Suprapubic skin (tissue), 4 donors: ENCODE results near the gene LCE3E.
"Not testable (repeated sequence)": the region's sequence is repeated elsewhere in the genome, so short reads cannot be mapped to it uniquely, and the experiment has no call there.

ENCODE experiments used
- POLR2A ChIP-seq, 2 donors: fragments of 450-650 bp; IDR thresholded peaks; one replicate each; pipeline ENCODE4 v1.6.1; 2017; ENCODE audit warnings: antibody characterized with exemption in 2 of 2, mild to moderate bottlenecking in 2 of 2, moderate library complexity in 2 of 2
- POLR2AphosphoS5 ChIP-seq, 3 donors: sonication (generic); formaldehyde crosslinking; IDR thresholded peaks; one replicate each; pipeline ENCODE4 v1.6.1; 2017; ENCODE audit warnings: antibody characterized with exemption in 3 of 3
- TF ChIP-seq, protein P1 (sequence below), 2 donors: fragments of 200-600 bp in 1 of 2; fragments of 450-650 bp in 1 of 2; sonication (generic) in 1 of 2; IDR thresholded peaks; one replicate each; pipeline ENCODE4 v1.5.1; 2016 to 2019; ENCODE audit warnings: antibody characterized with exemption in 2 of 2, mild to moderate bottlenecking in 1 of 2, moderate library complexity in 1 of 2

DNA sequence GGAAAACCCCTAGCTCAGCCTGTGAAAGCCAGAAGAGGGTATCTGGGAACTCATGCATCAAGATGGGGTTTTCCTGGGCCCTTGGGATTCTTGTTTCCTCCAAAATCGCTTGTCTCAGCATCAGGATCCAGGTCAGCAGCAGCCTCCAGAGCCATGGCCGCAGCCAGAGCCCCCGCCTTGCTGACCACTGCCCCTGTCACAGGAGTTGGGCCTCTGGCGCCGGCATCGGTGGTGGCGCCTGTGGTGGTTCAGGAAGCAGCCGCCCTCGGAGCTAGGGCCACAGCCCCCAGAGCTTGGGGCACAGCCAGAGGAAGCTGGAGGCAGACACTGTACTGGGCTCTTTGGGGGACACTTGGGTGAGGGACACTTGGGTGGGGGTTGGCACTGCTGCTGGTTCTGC, 12.9 kb upstream of the LCE3E start:
- TF ChIP-seq POLR2AphosphoS5, POLR2A (IDR thresholded peaks at IDR 0.05): not testable (repeated sequence)
- TF ChIP-seq, protein P1, sequence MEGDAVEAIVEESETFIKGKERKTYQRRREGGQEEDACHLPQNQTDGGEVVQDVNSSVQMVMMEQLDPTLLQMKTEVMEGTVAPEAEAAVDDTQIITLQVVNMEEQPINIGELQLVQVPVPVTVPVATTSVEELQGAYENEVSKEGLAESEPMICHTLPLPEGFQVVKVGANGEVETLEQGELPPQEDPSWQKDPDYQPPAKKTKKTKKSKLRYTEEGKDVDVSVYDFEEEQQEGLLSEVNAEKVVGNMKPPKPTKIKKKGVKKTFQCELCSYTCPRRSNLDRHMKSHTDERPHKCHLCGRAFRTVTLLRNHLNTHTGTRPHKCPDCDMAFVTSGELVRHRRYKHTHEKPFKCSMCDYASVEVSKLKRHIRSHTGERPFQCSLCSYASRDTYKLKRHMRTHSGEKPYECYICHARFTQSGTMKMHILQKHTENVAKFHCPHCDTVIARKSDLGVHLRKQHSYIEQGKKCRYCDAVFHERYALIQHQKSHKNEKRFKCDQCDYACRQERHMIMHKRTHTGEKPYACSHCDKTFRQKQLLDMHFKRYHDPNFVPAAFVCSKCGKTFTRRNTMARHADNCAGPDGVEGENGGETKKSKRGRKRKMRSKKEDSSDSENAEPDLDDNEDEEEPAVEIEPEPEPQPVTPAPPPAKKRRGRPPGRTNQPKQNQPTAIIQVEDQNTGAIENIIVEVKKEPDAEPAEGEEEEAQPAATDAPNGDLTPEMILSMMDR (IDR thresholded peaks at IDR 0.05) = not testable (repeated sequence)
